ENCODE measurements around the gene CCDC192. TPM values are rescaled to one million over a fixed set of nuclear protein-coding genes. Genes with fewer than 3 reads are reported as not detected.
"Not testable (repeated sequence)": the region's sequence is repeated elsewhere in the genome, so short reads cannot be mapped to it uniquely, and the experiment has no call there.

CCDC192 gene
- total RNA-seq, 3 donors from 2014 or later (not counting 1 experiment from before 2014, with no cell fraction given), result not detected

DNA sequence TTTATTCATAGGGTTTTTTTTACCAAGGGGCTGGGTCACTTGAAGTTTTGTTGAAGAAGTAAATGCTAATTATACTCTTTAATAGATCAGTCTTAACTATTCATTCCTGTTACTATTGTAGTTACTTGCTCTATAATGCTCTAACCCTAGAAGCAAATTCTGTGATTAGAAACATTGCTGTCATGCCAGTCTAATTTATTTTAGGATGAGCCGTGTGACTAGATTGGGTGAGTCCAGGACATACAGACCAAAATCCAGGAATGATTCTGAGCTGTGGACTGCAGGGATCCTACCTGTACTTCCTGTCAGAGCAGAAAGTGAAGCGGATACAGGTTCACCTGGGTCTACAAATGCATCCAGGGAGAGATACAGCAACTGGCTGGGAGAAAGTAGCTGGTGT, 757 bp upstream of the CCDC192 start:
- H3K4me3 Mint-ChIP-seq, result no peak overlapping the region
- Histone ChIP-seq H3K27me3 (ENCODE audit: control insufficient read depth, insufficient read depth, low read length) (no peaks in the 10 kb centered on the region), H3K9me3 (ENCODE audit: control insufficient read depth, insufficient read depth, low read length) (no peaks in the 10 kb centered on the region), H3K4me1 (ENCODE audit: control insufficient read depth, insufficient read depth, low read length) (no peaks in the 10 kb centered on the region), H3K36me3 (ENCODE audit: control insufficient read depth, insufficient read depth, low read length) (no peaks in the 10 kb centered on the region), H3K27ac (ENCODE audit: low read length) (no peak overlapping the region), H3K4me3 (ENCODE audit: low read length) (no peak overlapping the region)
- no peaks in the 10 kb centered on the region for H3K27me3 Mint-ChIP-seq (ENCODE audit: low read depth in 2 of 2)
- H3K9me3 Mint-ChIP-seq, result peaks cover 6% of the 10 kb centered on the region in 2 donors
- H3K36me3 Mint-ChIP-seq, result no peaks in the 10 kb centered on the region
- H3K4me1 Mint-ChIP-seq, result no peaks in the 10 kb centered on the region
- no peak overlapping the region for H3K27ac Mint-ChIP-seq
- 94% methylated on average over 2 of the region's 2 CpGs for WGBS (ENCODE audit: insufficient coverage)
- intact Hi-C loops (cut with micrococcal nuclease), result no loop called here
- no peak for ATAC-seq
- TF ChIP-seq, protein P1, sequence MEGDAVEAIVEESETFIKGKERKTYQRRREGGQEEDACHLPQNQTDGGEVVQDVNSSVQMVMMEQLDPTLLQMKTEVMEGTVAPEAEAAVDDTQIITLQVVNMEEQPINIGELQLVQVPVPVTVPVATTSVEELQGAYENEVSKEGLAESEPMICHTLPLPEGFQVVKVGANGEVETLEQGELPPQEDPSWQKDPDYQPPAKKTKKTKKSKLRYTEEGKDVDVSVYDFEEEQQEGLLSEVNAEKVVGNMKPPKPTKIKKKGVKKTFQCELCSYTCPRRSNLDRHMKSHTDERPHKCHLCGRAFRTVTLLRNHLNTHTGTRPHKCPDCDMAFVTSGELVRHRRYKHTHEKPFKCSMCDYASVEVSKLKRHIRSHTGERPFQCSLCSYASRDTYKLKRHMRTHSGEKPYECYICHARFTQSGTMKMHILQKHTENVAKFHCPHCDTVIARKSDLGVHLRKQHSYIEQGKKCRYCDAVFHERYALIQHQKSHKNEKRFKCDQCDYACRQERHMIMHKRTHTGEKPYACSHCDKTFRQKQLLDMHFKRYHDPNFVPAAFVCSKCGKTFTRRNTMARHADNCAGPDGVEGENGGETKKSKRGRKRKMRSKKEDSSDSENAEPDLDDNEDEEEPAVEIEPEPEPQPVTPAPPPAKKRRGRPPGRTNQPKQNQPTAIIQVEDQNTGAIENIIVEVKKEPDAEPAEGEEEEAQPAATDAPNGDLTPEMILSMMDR (IDR thresholded peaks at IDR 0.05), result no peak
- no peak for DNase-seq

DNA sequence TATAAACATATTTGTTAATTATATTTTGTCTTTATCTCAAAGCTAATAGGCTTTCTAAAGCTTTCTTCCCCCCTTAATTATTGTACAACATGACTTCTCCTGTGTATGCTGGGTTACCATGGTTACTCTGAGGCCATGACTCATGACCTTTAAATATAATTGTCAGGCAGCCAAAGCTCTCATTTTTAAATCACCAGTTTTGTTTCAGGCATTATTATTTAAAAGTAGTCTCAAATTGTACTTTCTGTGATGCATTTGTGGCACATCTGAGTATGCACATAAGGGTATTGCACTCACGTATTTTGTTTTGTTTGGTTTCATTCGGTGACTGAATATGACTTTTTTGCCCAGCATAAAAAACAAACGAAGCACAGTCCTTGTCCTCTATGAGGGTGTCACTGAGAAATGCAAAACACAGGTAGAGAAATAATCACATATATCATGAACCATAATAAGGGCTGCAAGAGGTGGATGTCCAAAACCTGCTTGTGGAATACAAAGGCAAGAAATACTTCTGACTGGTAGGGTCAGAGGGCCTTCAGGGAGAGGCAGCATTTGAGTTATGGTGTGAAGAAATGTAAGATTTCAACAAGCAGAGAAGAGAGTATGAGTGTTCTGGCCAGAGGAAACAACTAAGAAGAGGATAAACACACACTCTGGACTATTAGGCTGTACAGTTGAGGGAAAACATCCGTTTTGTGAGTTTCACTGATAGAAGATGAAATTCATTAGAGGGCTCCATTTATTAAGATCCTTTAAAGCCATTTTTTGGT, 2.1 kb downstream of the CCDC192 start:
- ATAC-seq (no peak), DNase-seq (no peak)
- Histone ChIP-seq H3K27ac (ENCODE audit: low read length) (no peak overlapping the region), H3K27me3 (ENCODE audit: control insufficient read depth, insufficient read depth, low read length) (no peaks in the 10 kb centered on the region), H3K4me3 (ENCODE audit: low read length) (no peak overlapping the region), H3K4me1 (ENCODE audit: control insufficient read depth, insufficient read depth, low read length) (no peaks in the 10 kb centered on the region), H3K36me3 (ENCODE audit: control insufficient read depth, insufficient read depth, low read length) (no peaks in the 10 kb centered on the region), H3K9me3 (ENCODE audit: control insufficient read depth, insufficient read depth, low read length) (no peaks in the 10 kb centered on the region)
- Mint-ChIP-seq H3K27ac (no peak overlapping the region), H3K27me3 (ENCODE audit: low read depth in 2 of 2) (no peaks in the 10 kb centered on the region), H3K4me3 (no peak overlapping the region), H3K4me1 (no peaks in the 10 kb centered on the region), H3K9me3 (peaks cover 4 to 6% of the 10 kb centered on the region in 2 donors), H3K36me3 (no peaks in the 10 kb centered on the region)
- intact Hi-C loops (cut with micrococcal nuclease), result no loop called here
- 73% methylated on average over 4 of the region's 4 CpGs for WGBS (ENCODE audit: insufficient coverage)
- TF ChIP-seq, protein P1 (IDR thresholded peaks at IDR 0.05), result no peak

DNA sequence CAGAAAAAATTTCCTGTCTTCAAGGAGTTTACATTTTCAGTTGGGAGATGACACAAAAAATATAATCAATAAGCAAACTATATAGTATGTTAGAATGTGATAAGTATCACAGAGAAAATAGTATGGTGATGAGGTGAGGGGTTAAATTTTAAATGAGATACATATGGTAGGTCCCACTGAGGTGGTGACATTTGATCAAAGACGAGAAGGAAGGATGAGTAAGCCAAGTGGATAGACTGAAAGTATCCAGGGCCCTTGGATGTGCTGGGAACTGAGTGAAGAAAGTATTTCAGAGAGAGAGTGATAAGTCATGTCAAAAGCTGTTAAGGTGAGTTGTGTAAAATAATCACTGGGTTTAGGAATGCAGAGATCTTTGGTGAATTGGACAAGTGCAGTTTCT, 3.5 kb downstream of the CCDC192 start:
- no peaks in the 10 kb centered on the region for H3K9me3 ChIP-seq (ENCODE audit: control insufficient read depth, insufficient read depth, low read length)
- H3K27me3 ChIP-seq (ENCODE audit: control insufficient read depth, insufficient read depth, low read length), result no peaks in the 10 kb centered on the region
- ATAC-seq (no peak), DNase-seq (no peak)
- TF ChIP-seq, protein P1 (IDR thresholded peaks at IDR 0.05), result no peak
- no peaks in the 10 kb centered on the region for H3K4me1 ChIP-seq (ENCODE audit: control insufficient read depth, insufficient read depth, low read length)
- H3K9me3 Mint-ChIP-seq, result peaks cover 4 to 6% of the 10 kb centered on the region in 2 donors
- H3K4me3 Mint-ChIP-seq, result no peak overlapping the region
- no peak overlapping the region for H3K27ac ChIP-seq (ENCODE audit: low read length)
- H3K4me1 Mint-ChIP-seq, result no peaks in the 10 kb centered on the region
- WGBS (ENCODE audit: insufficient coverage), result 50% methylated on average over 1 of the region's 1 CpG
- no peak overlapping the region for H3K4me3 ChIP-seq (ENCODE audit: low read length)
- H3K27me3 Mint-ChIP-seq (ENCODE audit: low read depth in 2 of 2), result no peaks in the 10 kb centered on the region
- intact Hi-C loops (cut with micrococcal nuclease), result no loop called here
- H3K36me3 Mint-ChIP-seq, result no peaks in the 10 kb centered on the region
- no peaks in the 10 kb centered on the region for H3K36me3 ChIP-seq (ENCODE audit: control insufficient read depth, insufficient read depth, low read length)
- H3K27ac Mint-ChIP-seq, result no peak overlapping the region

DNA sequence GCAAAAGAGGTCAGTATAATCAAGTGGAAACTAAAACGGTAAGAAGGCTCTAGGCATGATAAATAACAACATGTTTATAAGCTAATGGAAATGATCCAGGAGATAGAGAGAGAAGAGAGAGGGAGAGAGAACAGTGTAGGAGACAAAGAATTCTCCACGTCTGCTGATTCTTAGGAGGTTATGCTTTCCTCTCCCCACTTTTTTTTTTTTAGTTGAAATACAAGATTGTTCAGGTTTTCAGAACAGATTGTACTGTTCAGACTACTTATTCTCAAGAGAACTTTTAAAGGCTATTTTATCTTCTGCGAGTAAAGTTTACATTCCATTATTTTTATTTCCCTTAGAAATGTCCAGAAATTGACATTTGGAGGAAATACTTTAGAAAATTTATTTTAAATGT, 4.0 kb downstream of the CCDC192 start:
- H3K4me1 ChIP-seq (ENCODE audit: control insufficient read depth, insufficient read depth, low read length), result no peaks in the 10 kb centered on the region
- WGBS (ENCODE audit: insufficient coverage), result 91% methylated on average over 1 of the region's 3 CpGs
- Mint-ChIP-seq H3K9me3 (peaks cover 4 to 6% of the 10 kb centered on the region in 2 donors), H3K36me3 (no peaks in the 10 kb centered on the region), H3K4me3 (no peak overlapping the region), H3K27me3 (ENCODE audit: low read depth in 2 of 2) (no peaks in the 10 kb centered on the region), H3K4me1 (no peaks in the 10 kb centered on the region), H3K27ac (no peak overlapping the region)
- H3K27ac ChIP-seq (ENCODE audit: low read length), result no peak overlapping the region
- H3K9me3 ChIP-seq (ENCODE audit: control insufficient read depth, insufficient read depth, low read length), result no peaks in the 10 kb centered on the region
- DNase-seq (no peak), ATAC-seq (no peak)
- no peaks in the 10 kb centered on the region for H3K36me3 ChIP-seq (ENCODE audit: control insufficient read depth, insufficient read depth, low read length)
- H3K4me3 ChIP-seq (ENCODE audit: low read length), result no peak overlapping the region
- intact Hi-C loops (cut with micrococcal nuclease), result no loop called here
- TF ChIP-seq, protein P1 (IDR thresholded peaks at IDR 0.05), result no peak
- H3K27me3 ChIP-seq (ENCODE audit: control insufficient read depth, insufficient read depth, low read length), result no peaks in the 10 kb centered on the region

DNA sequence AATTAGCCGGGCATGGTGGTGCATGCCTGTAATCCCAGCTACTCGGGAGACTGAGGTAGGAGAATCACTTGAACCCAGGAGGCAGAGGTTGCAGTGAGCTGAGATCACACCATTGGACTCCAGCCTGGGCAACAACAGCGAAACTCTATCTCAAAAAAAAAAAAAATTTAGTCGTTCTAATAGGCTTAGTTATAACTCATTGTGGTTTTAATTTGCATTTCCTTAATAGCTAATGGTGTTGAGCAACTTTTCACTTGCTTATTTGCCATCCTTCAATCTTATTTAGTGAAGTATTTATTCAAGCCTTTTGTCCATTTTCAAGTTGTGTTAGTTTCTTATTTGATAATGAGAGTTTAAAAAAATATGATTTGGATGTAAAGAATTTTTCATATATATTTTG, 9.9 kb downstream of the CCDC192 start:
- H3K9me3 Mint-ChIP-seq; H3K36me3 ChIP-seq (ENCODE audit: control insufficient read depth, insufficient read depth, low read length); ATAC-seq; intact Hi-C loops (cut with micrococcal nuclease); H3K27ac Mint-ChIP-seq; H3K4me1 Mint-ChIP-seq; H3K27me3 ChIP-seq (ENCODE audit: control insufficient read depth, insufficient read depth, low read length); H3K4me3 ChIP-seq (ENCODE audit: low read length); H3K4me3 Mint-ChIP-seq; H3K27ac ChIP-seq (ENCODE audit: low read length); H3K4me1 ChIP-seq (ENCODE audit: control insufficient read depth, insufficient read depth, low read length); DNase-seq; H3K9me3 ChIP-seq (ENCODE audit: control insufficient read depth, insufficient read depth, low read length); H3K27me3 Mint-ChIP-seq (ENCODE audit: low read depth in 2 of 2); H3K36me3 Mint-ChIP-seq: not testable (repeated sequence)
- WGBS (ENCODE audit: insufficient coverage), result 79% methylated on average over 2 of the region's 4 CpGs

Measured in natural killer cell (primary cell).